GM18520 (cell line): ENCODE measurements around the gene PRPF18.

Experiments
- ATAC-seq: cut with Tn5 transposase; IDR thresholded peaks from one replicate; pipeline ENCODE4 v1.9.1; 2021; ENCODE audit not compliant: unreplicated experiment

The PRPF18 gene

GRCh38 chr10:13665516-13666262 is 78.9 kb downstream of the PRPF18 start:
- ATAC-seq = no peak

- no peak for ATAC-seq
These were observed 81.4 kb downstream of the PRPF18 start for GRCh38 chr10:13668126-13668525.

- no peak for ATAC-seq
These were observed 82.6 kb downstream of the PRPF18 start for GRCh38 chr10:13669182-13669855.

GRCh38 chr10:13669901-13670300 is 83.1 kb downstream of the PRPF18 start:
- no peak for ATAC-seq

- ATAC-seq = no peak
These were observed 83.5 kb downstream of the PRPF18 start for GRCh38 chr10:13670311-13670710.

GRCh38 chr10:13671904-13672303 is 85.1 kb downstream of the PRPF18 start:
- ATAC-seq = no peak

- ATAC-seq = no peak
These were observed 85.8 kb downstream of the PRPF18 start for GRCh38 chr10:13672548-13672947.

- no peak for ATAC-seq
These were observed 86.4 kb downstream of the PRPF18 start for GRCh38 chr10:13673156-13673555.

- ATAC-seq = no peak
These were observed 88.2 kb downstream of the PRPF18 start for GRCh38 chr10:13674645-13675588.

GRCh38 chr10:13678101-13678843 is 91.5 kb downstream of the PRPF18 start:
- no peak for ATAC-seq
